SK-N-SH (cell line): ENCODE measurements around the gene NOPCHAP1. TPM values are rescaled to one million over a fixed set of nuclear protein-coding genes. Genes with fewer than 3 reads are reported as not detected.

Experiments
- CTCF ChIA-PET: fragments of 300-600, 350-600 bp; formaldehyde crosslinking; extraction: SDS; loops from one replicate; lab custom pipeline; 2021; lab: Yijun Ruan, JAX
- POLR2A ChIA-PET: fragments of 350-600 bp; sonication (Branson Sonifier 250); formaldehyde crosslinking; extraction: SDS; loops from one replicate; lab custom pipeline; 2020; ENCODE audit warnings: antibody characterized with exemption, inconsistent platforms; lab: Yijun Ruan, JAX
- DNase-seq: peaks from one replicate; pipeline ENCODE4 v3.0.0; 2012
- H2AFZ ChIP-seq: fragments of 200-600 bp; sonication (generic); 2 replicates; pipeline ENCODE4 v1.8.1; 2016; ENCODE audit warnings: antibody characterized with exemption, mild to moderate bottlenecking, low read depth
- H3F3A ChIP-seq: fragments of 200-600 bp; sonication (generic); replicated peaks from 2 replicates; pipeline ENCODE3; 2016; ENCODE audit warnings: antibody characterized with exemption, mild to moderate bottlenecking; ENCODE audit not compliant: insufficient read depth
- H3K27ac ChIP-seq, 2 experiments: fragments of 200-500 bp in 1 of 2; fragments of 200-600 bp in 1 of 2; sonication (Bioruptor generic) in 1 of 2; sonication (generic), shearing (Covaris generic) in 1 of 2; 2 replicates each; pipeline versions ENCODE4 v1.5.1 to v1.6.1; 2014 to 2016; ENCODE audit warnings: low read depth in 2 of 2, inconsistent platforms in 1 of 2, low read length in 1 of 2, mild to moderate bottlenecking in 1 of 2, mixed read lengths in 1 of 2
- H3K27me3 ChIP-seq: fragments of 200-600 bp; sonication (generic), shearing (Covaris generic); 2 replicates; pipeline ENCODE4 v1.6.1; 2016; ENCODE audit warnings: mixed run types; ENCODE audit not compliant: insufficient read depth
- H3K36me3 ChIP-seq, 2 experiments: fragments of 200-500 bp in 1 of 2; fragments of 200-600 bp in 1 of 2; sonication (Bioruptor generic) in 1 of 2; sonication (generic) in 1 of 2; replicated peaks in 1 of 2; 2 replicates each; pipeline versions ENCODE3 to v1.5.1; 2014 to 2016; ENCODE audit warnings: low read length in 1 of 2, mild to moderate bottlenecking in 1 of 2; ENCODE audit not compliant: insufficient read depth in 2 of 2, control insufficient read depth in 1 of 2
- H3K4me1 ChIP-seq, 2 experiments: fragments of 200-500 bp in 1 of 2; fragments of 200-600 bp in 1 of 2; sonication (Bioruptor generic) in 1 of 2; sonication (generic), shearing (Covaris generic) in 1 of 2; 2 replicates each; pipeline versions ENCODE4 v1.5.1 to v1.6.1; 2014 to 2016; ENCODE audit warnings: low read depth in 1 of 2, low read length in 1 of 2, mixed run types in 1 of 2; ENCODE audit not compliant: insufficient read depth in 2 of 2, control insufficient read depth in 1 of 2
- H3K4me2 ChIP-seq: fragments of 200-600 bp; sonication (generic), shearing (Covaris generic); 2 replicates; pipeline ENCODE4 v1.6.1; 2017; ENCODE audit warnings: mixed run types
- H3K4me3 ChIP-seq, 2 experiments: fragments of 200-500 bp in 1 of 2; fragments of 200-600 bp in 1 of 2; sonication (Bioruptor generic) in 1 of 2; sonication (generic), shearing (Covaris generic) in 1 of 2; 2 replicates each; pipeline versions ENCODE4 v1.5.1 to v1.8.1; 2014 to 2016; ENCODE audit warnings: low read depth in 2 of 2, inconsistent platforms in 1 of 2, low read length in 1 of 2, mild to moderate bottlenecking in 1 of 2, mixed read lengths in 1 of 2, moderate library complexity in 1 of 2
- H3K79me2 ChIP-seq: fragments of 200-600 bp; sonication (generic); 2 replicates; pipeline ENCODE4 v1.8.1; 2017; ENCODE audit warnings: mild to moderate bottlenecking; ENCODE audit not compliant: insufficient read depth
- H3K9ac ChIP-seq: fragments of 200-600 bp; sonication (generic); 2 replicates; pipeline ENCODE4 v1.6.1; 2017; ENCODE audit warnings: mixed run types
- H3K9me2 ChIP-seq: fragments of 200-600 bp; sonication (generic); 2 replicates; pipeline ENCODE4 v1.6.1; 2017; ENCODE audit warnings: mixed run types
- H3K9me3 ChIP-seq: fragments of 200-600 bp; sonication (generic); 2 replicates; pipeline ENCODE4 v1.6.1; 2017; ENCODE audit warnings: mixed run types, mild to moderate bottlenecking, moderate library complexity
- H4K20me1 ChIP-seq: fragments of 200-600 bp; sonication (generic); 2 replicates; pipeline ENCODE4 v1.6.1; 2017; ENCODE audit warnings: mild to moderate bottlenecking, mixed run types; ENCODE audit not compliant: insufficient read depth
- CHD2 ChIP-seq: fragments of 150-350 bp; IDR thresholded peaks from 2 replicates; pipeline ENCODE4 v1.6.1; 2018; ENCODE audit warnings: low read length; ENCODE audit not compliant: partially characterized antibody
- EZH2phosphoT487 ChIP-seq: fragments of 200-600 bp; sonication (generic); IDR thresholded peaks from 2 replicates; pipeline ENCODE4 v1.6.1; 2017; ENCODE audit warnings: low read depth, mixed run types, mild to moderate bottlenecking, antibody characterized with exemption, moderate library complexity, borderline replicate concordance
- FOXJ3 ChIP-seq: sonication (generic); formaldehyde crosslinking; IDR thresholded peaks from 2 replicates; pipeline ENCODE4 v1.5.1; 2020; ENCODE audit warnings: mild to moderate bottlenecking, missing genetic modification reagents
- FOXM1 ChIP-seq: IDR thresholded peaks from 2 replicates; pipeline ENCODE4 v1.4.0; 2012; ENCODE audit warnings: low read depth, mild to moderate bottlenecking
- GATA2 ChIP-seq: sonication (generic); formaldehyde crosslinking; IDR thresholded peaks from 2 replicates; pipeline ENCODE4 v1.5.0; 2020; ENCODE audit warnings: mild to moderate bottlenecking, missing genetic modification reagents
- JUND ChIP-seq: IDR thresholded peaks from 2 replicates; pipeline ENCODE4 v1.4.0; 2012
- MAX ChIP-seq: IDR thresholded peaks from 2 replicates; pipeline ENCODE4 v1.4.0; 2012; ENCODE audit warnings: low read depth
- NRF1 ChIP-seq: IDR thresholded peaks from 2 replicates; pipeline ENCODE4 v1.6.1; 2012; ENCODE audit warnings: low read depth, mild to moderate bottlenecking, low read length
- PBX3 ChIP-seq: IDR thresholded peaks from 2 replicates; pipeline ENCODE4; 2012
- RCOR1 ChIP-seq: fragments of 150-350 bp; IDR thresholded peaks from 2 replicates; pipeline ENCODE4 v1.6.1; 2017; ENCODE audit warnings: antibody characterized with exemption, low read length
- RFX5 ChIP-seq: IDR thresholded peaks from 2 replicates; pipeline ENCODE4 v1.6.1; 2012; ENCODE audit warnings: mild to moderate bottlenecking, improper control_type of control experiment, low read length
- SIN3A ChIP-seq: IDR thresholded peaks from 2 replicates; pipeline ENCODE4 v1.6.1; 2012; ENCODE audit warnings: low read depth, mild to moderate bottlenecking, low read length, moderate library complexity, borderline replicate concordance
- SMC3 ChIP-seq: IDR thresholded peaks from 2 replicates; pipeline ENCODE4 v1.6.1; 2012; ENCODE audit warnings: low read depth, low read length, improper control_type of control experiment
- TAF1 ChIP-seq: IDR thresholded peaks from 2 replicates; pipeline ENCODE4 v1.6.1; 2012; ENCODE audit warnings: low read depth, mild to moderate bottlenecking, low read length, moderate library complexity, borderline replicate concordance
- TCF12 ChIP-seq: IDR thresholded peaks from 2 replicates; pipeline ENCODE4 v1.4.0; 2012
- USF1 ChIP-seq: IDR thresholded peaks from 2 replicates; pipeline ENCODE4 v1.4.0; 2012; ENCODE audit warnings: low read depth, borderline replicate concordance
- USF2 ChIP-seq: fragments of 150-350 bp; IDR thresholded peaks from 2 replicates; pipeline ENCODE4 v1.6.1; 2017; ENCODE audit warnings: antibody characterized with exemption, low read length, low read depth, borderline replicate concordance
- YY1 ChIP-seq: IDR thresholded peaks from 2 replicates; pipeline ENCODE4 v1.4.0; 2012; ENCODE audit warnings: low read depth, mild to moderate bottlenecking
- whole genome bisulfite sequencing: methylation state at CpG from one replicate; pipeline ENCODE4 v1.1.6; 2017; ENCODE audit warnings: low lambda C conversion rate; 5-methylcytosine and 5-hydroxymethylcytosine counted together
- polyA plus RNA-seq, 3 experiments: library from polyadenylated mRNA; depleted of rRNA; stranded (reverse); fragments of >200 nt; gene quantifications; 2 replicates each; pipeline ENCODE4 v1.2.3, GENCODE V29; 2012

Gene NOPCHAP1
- polyA plus RNA-seq, 1 of the 3 experiments (the other 2 are of a cell fraction) = 17.3 TPM

GRCh38 chr12:104964167-104964855 lies 21.8 kb upstream of the NOPCHAP1 start:
- Histone ChIP-seq H3K9me2 (no peaks in the 10 kb centered on the region), H3K27ac (no peak overlapping the region), H3K9me3 (no peaks in the 10 kb centered on the region), H4K20me1 (no peaks in the 10 kb centered on the region), H3K4me1 (0 out of 4 replicates have a peak, but pooled peaks cover 0 to 10% of the 10 kb centered on the region in 2 experiments), H3K79me2 (no peaks in the 10 kb centered on the region), H3F3A (peaks cover 12% of the 10 kb centered on the region), H3K4me3 (no peak overlapping the region), H3K27me3 (no peaks in the 10 kb centered on the region), H2AFZ (no peak overlapping the region), H3K9ac (no peak overlapping the region), H3K4me2 (no peak overlapping the region), H3K36me3 (no peaks in the 10 kb centered on the region)
- DNase-seq = no peak
- TF ChIP-seq TAF1 (no peak), USF2 (no peak), SMC3 (no peak), RFX5 (no peak), YY1 (no peak), JUND (no peak), SIN3A (no peak), MAX (no peak), TCF12 (no peak), CHD2 (no peak), NRF1 (no peak), USF1 (no peak), EZH2phosphoT487 (no peak), FOXJ3 (CRISPR knock-in tag) (no peak), RCOR1 (no peak), FOXM1 (no peak), GATA2 (CRISPR knock-in tag) (no peak)
- WGBS = 76% methylated on average over 8 of the region's 8 CpGs
- ChIA-PET POLR2A (no interaction called here), CTCF (interaction anchor here (1.3 kb wide), 1 partner anchor 11 kb away, joined by 3 read pairs; no protein-coding TSS in a partner anchor)

GRCh38 chr12:104964856-104965205 lies 21.3 kb upstream of the NOPCHAP1 start:
- DNase-seq = no peak
- H3K79me2 ChIP-seq = no peaks in the 10 kb centered on the region
- TF ChIP-seq TCF12 (no peak), PBX3 (no peak), FOXJ3 (CRISPR knock-in tag) (no peak)
- H3K27me3 ChIP-seq = no peaks in the 10 kb centered on the region
- H3K9me3 ChIP-seq = no peaks in the 10 kb centered on the region
- H4K20me1 ChIP-seq = no peaks in the 10 kb centered on the region
- POLR2A ChIA-PET = no interaction called here
- H3K9ac ChIP-seq = no peak overlapping the region
- 42% methylated on average over 2 of the region's 2 CpGs for WGBS
- H3K4me1 ChIP-seq = 0 out of 4 replicates have a peak, but pooled peaks cover 0 to 6% of the 10 kb centered on the region in 2 experiments
- H3K36me3 ChIP-seq = no peaks in the 10 kb centered on the region
- H3K4me2 ChIP-seq = no peak overlapping the region
- no peak overlapping the region for H3K4me3 ChIP-seq
- peaks cover 7% of the 10 kb centered on the region for H3F3A ChIP-seq
- CTCF ChIA-PET = interaction anchor here (1.3 kb wide), 1 partner anchor 11 kb away, joined by 3 read pairs; no protein-coding TSS in a partner anchor
- H3K9me2 ChIP-seq = no peaks in the 10 kb centered on the region
- no peak overlapping the region for H3K27ac ChIP-seq
- H2AFZ ChIP-seq = no peak overlapping the region
